ENCODE data around the gene MEGF6. TPM values are rescaled to one million over a fixed set of nuclear protein-coding genes. Genes with fewer than 3 reads are reported as not detected.

MEGF6 gene
- total and polyA plus RNA-seq, 11 donors, result 1.9 to 16.2 (median 5.1) TPM

DNA sequence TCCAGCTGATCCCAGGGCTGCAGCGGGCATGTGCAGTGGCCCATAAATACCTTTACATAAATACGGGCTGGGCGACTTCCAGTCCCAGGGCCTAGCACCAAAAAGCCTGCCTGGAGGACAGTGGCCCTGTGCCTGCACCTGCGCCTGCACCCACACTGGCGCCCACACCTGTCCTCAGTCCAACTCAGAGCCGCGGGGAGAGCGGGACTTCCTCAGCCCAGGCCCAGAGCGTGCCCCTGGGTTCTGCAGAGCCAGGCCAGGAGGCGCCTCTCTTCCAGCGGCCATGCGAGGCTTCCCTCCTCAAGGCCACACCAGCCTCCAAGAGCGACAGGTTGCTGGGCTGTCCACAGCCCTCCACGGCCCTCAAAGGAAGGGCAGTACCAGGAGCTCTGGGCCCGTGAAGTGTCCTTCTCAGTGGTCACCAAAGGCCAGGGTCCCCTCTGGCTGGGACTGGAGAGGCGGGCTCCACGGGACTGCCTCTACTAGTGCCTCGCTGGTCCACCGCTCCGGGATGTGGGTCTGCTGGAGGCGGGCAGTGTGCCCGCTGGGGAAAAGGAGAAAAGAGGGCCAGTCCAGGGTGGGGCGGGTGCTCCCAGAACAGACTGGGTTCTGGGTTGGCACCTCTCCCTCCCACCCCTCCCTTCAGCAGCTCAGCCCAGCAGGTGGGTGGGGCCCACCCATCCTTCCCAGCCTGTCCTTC is 121.1 kb downstream of the MEGF6 start:
- H3K4me1 ChIP-seq, result peaks cover 0 to 8% (median 0%) of the 10 kb centered on the region in 12 donors
- no peak for DNase-seq
- no peak overlapping the region for H3K27ac ChIP-seq
- peaks cover 0 to 13% (median 0%) of the 10 kb centered on the region in 12 donors for H3K9me3 ChIP-seq
- intact Hi-C loops (cut with DNase I), result loop anchor here in 7 of 10 donors (2.0 to 10.0 kb wide), 6 partner anchors 72 to 235 kb away; no protein-coding TSS in a partner anchor
- TF ChIP-seq, protein P1, sequence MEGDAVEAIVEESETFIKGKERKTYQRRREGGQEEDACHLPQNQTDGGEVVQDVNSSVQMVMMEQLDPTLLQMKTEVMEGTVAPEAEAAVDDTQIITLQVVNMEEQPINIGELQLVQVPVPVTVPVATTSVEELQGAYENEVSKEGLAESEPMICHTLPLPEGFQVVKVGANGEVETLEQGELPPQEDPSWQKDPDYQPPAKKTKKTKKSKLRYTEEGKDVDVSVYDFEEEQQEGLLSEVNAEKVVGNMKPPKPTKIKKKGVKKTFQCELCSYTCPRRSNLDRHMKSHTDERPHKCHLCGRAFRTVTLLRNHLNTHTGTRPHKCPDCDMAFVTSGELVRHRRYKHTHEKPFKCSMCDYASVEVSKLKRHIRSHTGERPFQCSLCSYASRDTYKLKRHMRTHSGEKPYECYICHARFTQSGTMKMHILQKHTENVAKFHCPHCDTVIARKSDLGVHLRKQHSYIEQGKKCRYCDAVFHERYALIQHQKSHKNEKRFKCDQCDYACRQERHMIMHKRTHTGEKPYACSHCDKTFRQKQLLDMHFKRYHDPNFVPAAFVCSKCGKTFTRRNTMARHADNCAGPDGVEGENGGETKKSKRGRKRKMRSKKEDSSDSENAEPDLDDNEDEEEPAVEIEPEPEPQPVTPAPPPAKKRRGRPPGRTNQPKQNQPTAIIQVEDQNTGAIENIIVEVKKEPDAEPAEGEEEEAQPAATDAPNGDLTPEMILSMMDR (IDR thresholded peaks at IDR 0.05), result no peak
- no peak for TF ChIP-seq POLR2A (IDR thresholded peaks at IDR 0.05)
- no peak for ATAC-seq
- H3K4me3 ChIP-seq, result no peak overlapping the region
- WGBS, 4 donors, result 94 to 97% (median 95%) methylated on average over 8 to 23 of the region's 23 CpGs
- peaks cover 0 to 4% (median 0%) of the 10 kb centered on the region in 9 donors for H3K27me3 ChIP-seq
- no peaks in the 10 kb centered on the region for H3K36me3 ChIP-seq

DNA sequence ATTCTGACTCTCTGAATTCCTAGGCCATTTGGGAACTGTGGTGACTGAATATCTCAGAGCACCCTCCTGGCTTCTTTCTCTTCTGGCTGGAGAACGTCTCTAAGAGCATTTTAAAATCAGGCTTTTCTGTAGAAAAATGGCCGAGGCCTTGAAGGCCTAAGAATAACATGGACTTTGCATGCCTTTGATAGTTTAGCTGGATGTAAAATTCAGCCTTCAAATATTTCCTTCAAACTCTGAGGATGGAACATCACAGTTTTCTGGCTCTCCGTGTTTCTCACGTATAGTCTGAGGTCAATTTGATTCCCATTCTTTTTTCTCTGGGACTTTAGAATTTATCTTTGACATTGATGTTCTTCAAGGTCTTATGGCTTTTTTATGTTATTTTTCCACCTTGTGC is 122.9 kb downstream of the MEGF6 start:
- ATAC-seq (no peak), DNase-seq (no peak)
- Histone ChIP-seq H3K36me3 (no peaks in the 10 kb centered on the region), H3K27me3 (peaks cover 0 to 4% (median 0%) of the 10 kb centered on the region in 9 donors), H3K4me1 (peaks cover 0 to 8% (median 0%) of the 10 kb centered on the region in 12 donors), H3K4me3 (no peak overlapping the region), H3K27ac (no peak overlapping the region), H3K9me3 (peaks cover 0 to 13% (median 0%) of the 10 kb centered on the region in 12 donors)
- WGBS, 4 donors, result 94 to 97% (median 95%) methylated on average over 4 of the region's 4 CpGs
- TF ChIP-seq POLR2A (IDR thresholded peaks at IDR 0.05), result no peak
- TF ChIP-seq, protein P1 (IDR thresholded peaks at IDR 0.05), result no peak
- intact Hi-C loops (cut with DNase I), result loop anchor here in 2 of 10 donors (5.0 kb wide), 2 partner anchors 36 to 39 kb away; partner anchors contain the start of gene ARHGEF16 (in 1 of the 2)

DNA sequence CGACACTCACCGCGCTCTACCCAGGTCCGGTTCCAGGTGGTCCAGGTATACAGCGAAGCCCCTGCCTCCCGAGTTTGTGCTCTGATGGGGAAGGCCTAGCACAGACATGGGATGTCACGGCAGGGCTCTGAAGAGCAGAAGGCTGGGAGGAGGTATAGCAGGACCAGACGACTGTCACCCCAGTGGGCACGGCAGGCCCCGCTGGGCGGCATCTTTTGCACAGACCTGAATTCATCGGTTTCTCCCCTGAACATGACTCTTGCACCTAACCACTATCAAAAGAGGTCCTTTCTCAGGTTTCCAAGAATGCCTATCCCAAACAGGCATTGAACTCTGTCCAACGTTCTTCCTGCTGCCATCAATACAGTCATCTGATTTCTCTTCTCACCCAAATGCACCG is 126.3 kb downstream of the MEGF6 start:
- WGBS, 4 donors, result 90 to 95% (median 93%) methylated on average over 14 of the region's 14 CpGs
- intact Hi-C loops (cut with DNase I), result loop anchor here in 5 of 10 donors (2.0 to 5.0 kb wide), 4 partner anchors 30 to 42 kb away; partner anchors contain the start of gene ARHGEF16 (in 2 of the 5)

More for the DNA sequence above, 126.3 kb downstream of the MEGF6 start:
- no peak for TF ChIP-seq POLR2A (IDR thresholded peaks at IDR 0.05)
- TF ChIP-seq, protein P1 (IDR thresholded peaks at IDR 0.05), result no peak
- H3K27ac ChIP-seq, result no peak overlapping the region
- peaks cover 0 to 13% (median 0%) of the 10 kb centered on the region in 12 donors for H3K9me3 ChIP-seq
- no peaks in the 10 kb centered on the region for H3K36me3 ChIP-seq
- no peak for DNase-seq
- peaks cover 0 to 3% (median 0%) of the 10 kb centered on the region in 12 donors for H3K4me1 ChIP-seq
- H3K4me3 ChIP-seq, result no peak overlapping the region
- H3K27me3 ChIP-seq, result peaks cover 0 to 4% (median 0%) of the 10 kb centered on the region in 9 donors
- no peak for ATAC-seq

All from heart left ventricle (tissue), 16 donors.